ENCODE results near the gene BTNL9. TPM values are rescaled to one million over a fixed set of nuclear protein-coding genes. Genes with fewer than 3 reads are reported as not detected.
"Not testable (repeated sequence)": the region's sequence is repeated elsewhere in the genome, so short reads cannot be mapped to it uniquely, and the experiment has no call there.

The BTNL9 gene
- total and polyA plus RNA-seq, 2 of the 8 experiments (the other 6 are each of a cell fraction or from before 2014, with no cell fraction given) = 0.23 to 0.89 TPM

DNA sequence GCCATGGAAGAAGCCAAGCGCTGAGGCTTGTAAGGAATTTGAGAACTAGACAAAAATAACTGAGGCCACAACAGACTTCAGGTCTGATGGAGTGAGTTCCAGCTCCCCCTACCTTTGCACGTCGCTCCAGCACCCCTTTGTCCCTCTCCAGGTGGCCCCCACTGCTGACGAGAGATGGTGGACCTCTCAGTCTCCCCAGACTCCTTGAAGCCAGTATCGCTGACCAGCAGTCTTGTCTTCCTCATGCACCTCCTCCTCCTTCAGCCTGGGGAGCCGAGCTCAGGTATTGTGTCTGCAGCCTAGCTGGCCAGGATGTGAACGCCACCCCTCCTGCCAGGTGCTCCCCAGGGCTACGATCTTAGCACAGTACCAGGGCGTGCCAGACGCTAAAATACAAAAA, 5.2 kb downstream of the BTNL9 start (continued):
- TF ChIP-seq, protein P1, sequence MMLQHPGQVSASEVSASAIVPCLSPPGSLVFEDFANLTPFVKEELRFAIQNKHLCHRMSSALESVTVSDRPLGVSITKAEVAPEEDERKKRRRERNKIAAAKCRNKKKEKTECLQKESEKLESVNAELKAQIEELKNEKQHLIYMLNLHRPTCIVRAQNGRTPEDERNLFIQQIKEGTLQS (IDR thresholded peaks at IDR 0.05; ENCODE audit: insufficient read depth, low read depth, low read length) = no peak
- no peak for TF ChIP-seq POLR2A (IDR thresholded peaks at IDR 0.05; ENCODE audit: control extremely low read depth in 1 of 2, low read depth in 2 of 2, low read length in 2 of 2)
- TF ChIP-seq FOSL1 (IDR thresholded peaks at IDR 0.05; ENCODE audit: insufficient read depth, low read depth, low read length) = no peak
- TF ChIP-seq CBX8 (IDR thresholded peaks at IDR 0.05; ENCODE audit: borderline replicate concordance, low read depth, low read length) = no peak
- TF ChIP-seq YY1 (IDR thresholded peaks at IDR 0.05; ENCODE audit: low read depth, low read length) = no peak
- TF ChIP-seq CEBPB (IDR thresholded peaks at IDR 0.05; ENCODE audit: low read depth, low read length) = no peak
- TF ChIP-seq EGR1 (IDR thresholded peaks at IDR 0.05; ENCODE audit: borderline replicate concordance, low read depth, low read length) = no peak
- no peak for TF ChIP-seq BACH1 (IDR thresholded peaks at IDR 0.05; ENCODE audit: low read length)
- TF ChIP-seq CHD2 (IDR thresholded peaks at IDR 0.05; ENCODE audit: low read length) = no peak

GRCh38 chr5:181045857-181046256, 5.8 kb downstream of the BTNL9 start:
- FAIRE-seq; H3K23ac ChIP-seq (ENCODE audit: insufficient read length); CTCF ChIA-PET (ENCODE audit: partially characterized antibody); H3K18ac ChIP-seq (ENCODE audit: extremely low read depth, low read length); H2AK5ac ChIP-seq (ENCODE audit: low read depth, low read length); H4K5ac ChIP-seq (ENCODE audit: insufficient read length, low read depth, low read length); H2BK20ac ChIP-seq (ENCODE audit: low read length); H3K9ac ChIP-seq (replicated peaks in 1 of 4; ENCODE audit: extremely low read depth in 1 of 4, low read depth in 3 of 4, low read length in 3 of 4); H3K4ac ChIP-seq (replicated peaks; ENCODE audit: insufficient read length, low read depth, low read length); H2AFZ ChIP-seq (ENCODE audit: low read length); H2BK5ac ChIP-seq (ENCODE audit: low read depth, low read length); H3K4me3 ChIP-seq (ENCODE audit: extremely low read depth in 1 of 4, insufficient read depth in 2 of 4, low read depth in 3 of 4, low read length in 4 of 4); H3K23me2 ChIP-seq (ENCODE audit: low read depth, low read length); H3K14ac ChIP-seq (ENCODE audit: insufficient read length); POLR2A ChIA-PET (ENCODE audit: partially characterized antibody); H4K8ac ChIP-seq (ENCODE audit: extremely low read depth, insufficient read depth, low read length); H3K79me1 ChIP-seq (ENCODE audit: low read depth, low read length); H2BK12ac ChIP-seq (ENCODE audit: low read depth, low read length); H3K36me3 ChIP-seq (ENCODE audit: control insufficient read depth in 2 of 4, insufficient read depth in 4 of 4, low read length in 3 of 4); H2BK120ac ChIP-seq (replicated peaks; ENCODE audit: low read depth, low read length); H3K56ac ChIP-seq (replicated peaks; ENCODE audit: insufficient read length, low read depth, low read length); DNase-seq (ENCODE audit: low read depth in 1 of 2, low spot score in 2 of 2); H3K27ac ChIP-seq (ENCODE audit: low read depth, low read length); H4K20me1 ChIP-seq (replicated peaks in 1 of 2; ENCODE audit: control insufficient read depth in 1 of 2, insufficient read depth in 2 of 2, low read length in 2 of 2); H4K91ac ChIP-seq (replicated peaks; ENCODE audit: insufficient read length, low read length); H3K4me2 ChIP-seq (ENCODE audit: insufficient read depth in 1 of 2, low read depth in 2 of 2, low read length in 2 of 2); H3K4me1 ChIP-seq (replicated peaks in 1 of 4; ENCODE audit: control insufficient read depth in 3 of 4, insufficient read depth in 4 of 4, low read length in 3 of 4); H3K9me3 ChIP-seq (ENCODE audit: insufficient read depth in 2 of 2, low read depth in 1 of 2, low read length in 1 of 2); H3K79me2 ChIP-seq (ENCODE audit: control insufficient read depth in 1 of 2, insufficient read depth in 2 of 2, low read length in 2 of 2): not testable (repeated sequence)
- WGBS, 2 experiments (ENCODE audit: extremely low coverage in 1 of 2, insufficient coverage in 1 of 2, insufficient read length in 1 of 2, insufficient replicate concordance in 2 of 2, low coverage in 1 of 2, low lambda C conversion rate in 2 of 2, missing lambda C conversion rate in 1 of 2) = 40% methylated on average over 1 of the region's 1 CpG; no CpG with 5 or more reads in 1 of the 2 experiments
- 0 out of 2 replicates have a peak overlapping the region, but pooled peaks have one; percentile 61 for H2BK15ac ChIP-seq (ENCODE audit: low read length)
- H3K27me3 ChIP-seq (replicated peaks in 1 of 4; ENCODE audit: control insufficient read depth in 3 of 4, extremely low read depth in 1 of 4, insufficient read depth in 3 of 4, low read length in 3 of 4) = peaks cover 0 to 14% (median 5%) of the 10 kb centered on the region in 4 experiments; a peak in 4 of 7 replicates
